Naive thymus-derived CD4-positive, alpha-beta T cell (primary cell): Measurements from ENCODE around the gene PANX2. TPM values are rescaled to one million over a fixed set of nuclear protein-coding genes. Genes with fewer than 3 reads are reported as not detected.
A peak's percentile ranks its signal among the peaks of the same experiment; 100 is the strongest.

Source experiments
- ATAC-seq: fragments of 150-1000 bp; cut with Tn5 transposase; 2 replicates; pipeline ENCODE4 v1.10.0; 2021; ENCODE audit warnings: mild to moderate bottlenecking, moderate library complexity
- CTCF ChIA-PET: fragments of 350-600 bp; sonication (Branson Sonifier 250); formaldehyde crosslinking; loops from one replicate; lab custom pipeline; 2021; ENCODE audit warnings: antibody characterized with exemption; lab: Charles Lee
- POLR2A ChIA-PET: fragments of 350-600 bp; sonication (Branson Sonifier 250); formaldehyde crosslinking; loops from one replicate; lab custom pipeline; 2021; ENCODE audit warnings: antibody characterized with exemption, inconsistent platforms; lab: Charles Lee
- DNase-seq, 9 donors: peaks; one replicate each; pipeline versions ENCODE4 v3.0.0 to v3.0.0-alpha.2; 2020 to 2022; ENCODE audit warnings: mixed read lengths in 1 of 9
- H3K27ac ChIP-seq: one replicate; pipeline ENCODE4 v1.7.0; 2013; ENCODE audit warnings: mild to moderate bottlenecking, low read depth, low read length, moderate library complexity
- H3K27me3 ChIP-seq, 2 donors: one replicate each; pipeline ENCODE4 v1.7.0; 2013; ENCODE audit warnings: low read length in 2 of 2, mild to moderate bottlenecking in 2 of 2, moderate library complexity in 2 of 2; ENCODE audit not compliant: control insufficient read depth in 2 of 2, insufficient read depth in 2 of 2
- H3K36me3 ChIP-seq, 3 experiments: 1 replicate in 2 of 3; 2 replicates in 1 of 3; pipeline ENCODE4 v1.7.0; 2013; ENCODE audit warnings: low read length in 3 of 3, mild to moderate bottlenecking in 3 of 3, moderate library complexity in 1 of 3; ENCODE audit not compliant: insufficient read depth in 3 of 3, control insufficient read depth in 2 of 3
- H3K4me1 ChIP-seq, 2 donors: one replicate each; pipeline ENCODE4 v1.7.0; 2013; ENCODE audit warnings: low read length in 2 of 2, mild to moderate bottlenecking in 2 of 2, moderate library complexity in 1 of 2; ENCODE audit not compliant: control insufficient read depth in 2 of 2, insufficient read depth in 2 of 2
- H3K4me3 ChIP-seq: 2 replicates; pipeline ENCODE4 v1.7.0; 2013; ENCODE audit warnings: mild to moderate bottlenecking, low read length
- H3K9me3 ChIP-seq, 3 experiments: 1 replicate in 2 of 3; 2 replicates in 1 of 3; pipeline ENCODE4 v1.7.0; 2013; ENCODE audit warnings: low read length in 3 of 3; ENCODE audit not compliant: control insufficient read depth in 2 of 3
- H3K27ac Mint-ChIP-seq, 9 donors: one replicate each; pipeline ENCODE4 v1.8.0; 2020 to 2022; ENCODE audit warnings: mixed read lengths in 9 of 9, mild to moderate bottlenecking in 8 of 9, moderate library complexity in 5 of 9, inconsistent platforms in 2 of 9
- H3K27me3 Mint-ChIP-seq, 5 donors: one replicate each; pipeline ENCODE4 v1.8.0; 2021 to 2022; ENCODE audit warnings: mixed read lengths in 5 of 5, mild to moderate bottlenecking in 1 of 5
- H3K36me3 Mint-ChIP-seq, 5 donors: one replicate each; pipeline ENCODE4 v1.8.0; 2020 to 2022; ENCODE audit warnings: mixed read lengths in 5 of 5, mild to moderate bottlenecking in 3 of 5, inconsistent platforms in 1 of 5
- H3K4me1 Mint-ChIP-seq, 7 donors: one replicate each; pipeline ENCODE4 v1.8.0; 2020 to 2022; ENCODE audit warnings: mixed read lengths in 7 of 7, mild to moderate bottlenecking in 3 of 7, inconsistent platforms in 1 of 7
- H3K4me3 Mint-ChIP-seq, 10 donors: one replicate each; pipeline ENCODE4 v1.8.0; 2020 to 2022; ENCODE audit warnings: mild to moderate bottlenecking in 10 of 10, mixed read lengths in 10 of 10, moderate library complexity in 6 of 10, inconsistent platforms in 2 of 10
- H3K9me3 Mint-ChIP-seq, 11 donors: one replicate each; pipeline ENCODE4 v1.8.0; 2020 to 2022; ENCODE audit warnings: mixed read lengths in 11 of 11, mild to moderate bottlenecking in 4 of 11, inconsistent platforms in 1 of 11, moderate library complexity in 1 of 11
- intact Hi-C, 2 donors: fragments of 100-400 bp; cut with micrococcal nuclease; formaldehyde crosslinking; loops; one replicate each; pipeline ENCODE4 v1.15.1; 2023
- polyA plus RNA-seq, 2 donors: library from polyadenylated mRNA; unstranded; fragments of 300-500 nt; fragmentation: Illumina TruSeq; gene quantifications; one replicate each; pipeline ENCODE4 v1.2.3, GENCODE V29; 2021
- total RNA-seq, 6 experiments: library from RNA in 5 of 6; stranded (reverse) in 5 of 6; gene quantifications; 1 replicate in 5 of 6; 2 replicates in 1 of 6; pipeline ENCODE4 v1.2.3 and lab custom pipeline; 2021 to 2026

The PANX2 gene
- total and polyA plus RNA-seq, 7 experiments from 2014 or later, result 0.27 to 2.0 (median 0.66) TPM; not detected in 4

- Histone ChIP-seq H3K4me3 (no peak overlapping the region), H3K4me1 (no peaks in the 10 kb centered on the region), H3K36me3 (no peaks in the 10 kb centered on the region), H3K27me3 (peaks cover 0 to 4% of the 10 kb centered on the region in 2 donors), H3K9me3 (no peaks in the 10 kb centered on the region), H3K27ac (no peak overlapping the region)
- H3K4me3 Mint-ChIP-seq, result peak overlapping the region; percentile 36 to 89 (median 72)
- H3K36me3 Mint-ChIP-seq, result no peaks in the 10 kb centered on the region
- peaks cover 20 to 49% (median 39%) of the 10 kb centered on the region in 5 donors for H3K27me3 Mint-ChIP-seq
- peaks cover 0 to 6% (median 2%) of the 10 kb centered on the region in 7 donors for H3K4me1 Mint-ChIP-seq
- H3K9me3 Mint-ChIP-seq, result no peaks in the 10 kb centered on the region
- ChIA-PET CTCF (no interaction called here), POLR2A (no interaction called here)
- intact Hi-C loops, result no loop called here
- ATAC-seq, result no peak
- H3K27ac Mint-ChIP-seq, result peak overlapping the region in 2 of 9 donors; percentile 10 to 55
- DNase-seq, result no peak
These were observed 1.3 kb upstream of the PANX2 start for GRCh38 chr22:50169181-50169759.

- Histone ChIP-seq H3K36me3 (no peaks in the 10 kb centered on the region), H3K27ac (no peak overlapping the region), H3K9me3 (no peaks in the 10 kb centered on the region), H3K4me1 (no peaks in the 10 kb centered on the region), H3K4me3 (no peak overlapping the region), H3K27me3 (peaks cover 0 to 4% of the 10 kb centered on the region in 2 donors)
- DNase-seq (peak in 2 of 9 donors; percentile 18 to 69), ATAC-seq (peak; percentile 68)
- Mint-ChIP-seq H3K4me1 (peaks cover 0 to 6% (median 2%) of the 10 kb centered on the region in 7 donors), H3K27me3 (peaks cover 20 to 48% (median 39%) of the 10 kb centered on the region in 5 donors), H3K27ac (no peak overlapping the region), H3K36me3 (no peaks in the 10 kb centered on the region), H3K4me3 (peak overlapping the region in 6 of 10 donors; percentile 39 to 63 (median 47)), H3K9me3 (no peaks in the 10 kb centered on the region)
- ChIA-PET CTCF (no interaction called here), POLR2A (no interaction called here)
- intact Hi-C loops, result loop anchor here (2.0 to 10.0 kb wide), 2 partner anchors 21 to 175 kb away; no protein-coding TSS in a partner anchor
These were observed 673 bp upstream of the PANX2 start for GRCh38 chr22:50169774-50170341.

GRCh38 chr22:50171319-50171964 lies 911 bp downstream of the PANX2 start:
- peaks cover 0 to 6% (median 2%) of the 10 kb centered on the region in 7 donors for H3K4me1 Mint-ChIP-seq
- DNase-seq, result no peak
- POLR2A ChIA-PET, result interaction anchor here (1.1 kb wide), 1 partner anchor 15 kb away, joined by 3 read pairs; no protein-coding TSS in a partner anchor
- Histone ChIP-seq H3K4me1 (no peaks in the 10 kb centered on the region), H3K4me3 (no peak overlapping the region), H3K27me3 (peaks cover 0 to 4% of the 10 kb centered on the region in 2 donors), H3K36me3 (no peaks in the 10 kb centered on the region), H3K9me3 (no peaks in the 10 kb centered on the region), H3K27ac (no peak overlapping the region)
- H3K9me3 Mint-ChIP-seq, result no peaks in the 10 kb centered on the region
- ATAC-seq, result no peak
- H3K36me3 Mint-ChIP-seq, result no peaks in the 10 kb centered on the region
- intact Hi-C loops, result loop anchor here (2.0 to 10.0 kb wide), 2 partner anchors 19 to 177 kb away; no protein-coding TSS in a partner anchor
- H3K27ac Mint-ChIP-seq, result no peak overlapping the region
- H3K4me3 Mint-ChIP-seq, result peak overlapping the region; percentile 60 to 83 (median 77)
- peaks cover 20 to 45% (median 35%) of the 10 kb centered on the region in 5 donors for H3K27me3 Mint-ChIP-seq
- CTCF ChIA-PET, result no interaction called here

- H3K36me3 ChIP-seq, result no peaks in the 10 kb centered on the region
- no peaks in the 10 kb centered on the region for H3K36me3 Mint-ChIP-seq
- no peaks in the 10 kb centered on the region for H3K4me1 ChIP-seq
- no peak for DNase-seq
- H3K27me3 Mint-ChIP-seq, result peaks cover 20 to 47% (median 32%) of the 10 kb centered on the region in 5 donors
- CTCF ChIA-PET, result no interaction called here
- ATAC-seq, result no peak
- no peak overlapping the region for H3K27ac ChIP-seq
- no peaks in the 10 kb centered on the region for H3K9me3 Mint-ChIP-seq
- peaks cover 0 to 6% (median 2%) of the 10 kb centered on the region in 7 donors for H3K4me1 Mint-ChIP-seq
- H3K4me3 ChIP-seq, result no peak overlapping the region
- intact Hi-C loops, result loop anchor here (2.0 to 10.0 kb wide), 2 partner anchors 19 to 177 kb away; no protein-coding TSS in a partner anchor
- H3K9me3 ChIP-seq, result no peaks in the 10 kb centered on the region
- POLR2A ChIA-PET, result no interaction called here
- peaks cover 0 to 4% of the 10 kb centered on the region in 2 donors for H3K27me3 ChIP-seq
- H3K4me3 Mint-ChIP-seq, result peak overlapping the region in 8 of 10 donors; percentile 17 to 83 (median 38)
- H3K27ac Mint-ChIP-seq, result peak overlapping the region in 1 of 9 donors; percentile 38
These were observed 1.5 kb downstream of the PANX2 start for GRCh38 chr22:50171965-50172421.

- H3K36me3 Mint-ChIP-seq, result no peaks in the 10 kb centered on the region
- intact Hi-C loops, result loop anchor here in 1 of 2 donors (10.0 kb wide), 1 partner anchor 179 kb away; no protein-coding TSS in a partner anchor
- POLR2A ChIA-PET, result no interaction called here
- no peak overlapping the region for H3K27ac Mint-ChIP-seq
- H3K9me3 ChIP-seq, result no peaks in the 10 kb centered on the region
- ATAC-seq (peak; percentile 51), DNase-seq (peak in 1 of 9 donors; percentile 6)
- no peaks in the 10 kb centered on the region for H3K4me1 ChIP-seq
- CTCF ChIA-PET, result no interaction called here
- peaks cover 13 to 45% (median 21%) of the 10 kb centered on the region in 5 donors for H3K27me3 Mint-ChIP-seq
- H3K4me3 ChIP-seq, result no peak overlapping the region
- no peaks in the 10 kb centered on the region for H3K36me3 ChIP-seq
- peaks cover 0 to 4% of the 10 kb centered on the region in 2 donors for H3K27me3 ChIP-seq
- peak overlapping the region in 2 of 10 donors; percentile 38 to 83 for H3K4me3 Mint-ChIP-seq
- H3K27ac ChIP-seq, result no peak overlapping the region
- peaks cover 0 to 3% (median 0%) of the 10 kb centered on the region in 11 donors for H3K9me3 Mint-ChIP-seq
- H3K4me1 Mint-ChIP-seq, result peaks cover 0 to 6% (median 3%) of the 10 kb centered on the region in 7 donors
These were observed 2.9 kb downstream of the PANX2 start for GRCh38 chr22:50173311-50173982.

- H3K36me3 ChIP-seq, result no peaks in the 10 kb centered on the region
These were observed 3.4 kb downstream of the PANX2 start for GRCh38 chr22:50173983-50174355.

More at GRCh38 chr22:50173983-50174355, 3.4 kb downstream of the PANX2 start:
- Mint-ChIP-seq H3K4me1 (peaks cover 0 to 4% (median 3%) of the 10 kb centered on the region in 7 donors), H3K27ac (no peak overlapping the region), H3K9me3 (peaks cover 0 to 3% (median 0%) of the 10 kb centered on the region in 11 donors), H3K36me3 (no peaks in the 10 kb centered on the region), H3K4me3 (peak overlapping the region in 2 of 10 donors; percentile 8 to 38), H3K27me3 (peaks cover 8 to 40% (median 16%) of the 10 kb centered on the region in 5 donors)
- no peak for ATAC-seq
- no peaks in the 10 kb centered on the region for H3K9me3 ChIP-seq
- H3K4me1 ChIP-seq, result no peaks in the 10 kb centered on the region
- intact Hi-C loops, result loop anchor here in 1 of 2 donors (10.0 kb wide), 1 partner anchor 179 kb away; no protein-coding TSS in a partner anchor
- ChIA-PET CTCF (no interaction called here), POLR2A (no interaction called here)
- no peak for DNase-seq
- H3K4me3 ChIP-seq, result no peak overlapping the region
- H3K27me3 ChIP-seq, result peaks cover 0 to 4% of the 10 kb centered on the region in 2 donors
- H3K27ac ChIP-seq, result no peak overlapping the region
